Measurements from ENCODE around the gene NEGR1.

DNA sequence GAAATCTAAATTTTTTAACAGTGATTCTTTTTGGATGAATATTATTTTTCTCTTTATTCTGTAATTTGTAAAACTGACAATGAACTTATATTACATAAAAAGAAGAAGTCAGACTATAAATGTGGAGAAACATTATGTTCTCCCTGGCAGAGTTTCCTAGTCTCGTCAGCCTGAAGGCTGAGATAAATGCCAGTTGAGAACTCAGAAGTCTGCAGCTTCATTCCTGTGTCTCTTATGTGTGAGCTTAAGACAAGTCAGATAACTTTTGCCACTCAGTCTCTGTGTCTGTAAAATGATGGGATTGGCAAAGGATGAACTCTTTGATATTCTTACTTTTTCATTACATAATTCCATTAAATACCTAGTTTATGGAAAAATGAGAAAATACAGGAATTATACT is 632.7 kb downstream of the NEGR1 start:
- TF ChIP-seq CTCF (IDR thresholded peaks at IDR 0.05) (no peak), POLR2A (IDR thresholded peaks at IDR 0.05) (no peak)

Measured in Peyer's patch (tissue), 4 donors.